Ovary (tissue), 3 donors: ENCODE measurements around the gene DYNC1LI1.

ENCODE experiments used
- EP300 ChIP-seq: sonication (generic); formaldehyde crosslinking; IDR thresholded peaks from one replicate; pipeline ENCODE4 v1.6.1; 2017; ENCODE audit warnings: antibody characterized with exemption
- POLR2A ChIP-seq: fragments of 450-650 bp; IDR thresholded peaks from one replicate; pipeline ENCODE4 v1.6.1; 2017; ENCODE audit warnings: antibody characterized with exemption, mild to moderate bottlenecking, moderate library complexity
- TF ChIP-seq, protein P1 (sequence below), 3 donors: fragments of 450-650 bp in 2 of 3; fragments of 200-600 bp in 1 of 3; IDR thresholded peaks; one replicate each; pipeline versions ENCODE4 v1.5.1 to v1.8.0; 2016 to 2022; ENCODE audit warnings: antibody characterized with exemption in 3 of 3, mild to moderate bottlenecking in 1 of 3
- donor health status: DM: no; HTN: no; CAD: no.

DNA sequence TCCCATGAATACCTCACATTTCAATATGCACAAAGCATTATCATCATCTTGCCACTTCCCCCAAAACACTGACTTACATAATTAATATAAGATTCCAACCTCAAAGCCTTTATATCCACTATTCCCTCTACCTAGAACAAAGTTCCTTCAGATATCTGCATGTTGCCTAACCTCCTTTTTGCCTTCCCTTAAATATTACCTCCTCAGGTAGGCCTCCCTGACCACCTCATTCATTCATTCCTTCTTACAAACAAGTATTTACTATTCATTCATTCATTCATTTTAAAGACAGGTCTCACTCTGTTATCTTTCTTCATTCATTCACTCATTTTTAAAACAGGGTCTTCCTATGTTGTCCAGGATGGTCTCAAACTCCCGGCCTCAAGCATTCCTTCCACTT, 18.6 kb downstream of the DYNC1LI1 start:
- TF ChIP-seq, protein P1, sequence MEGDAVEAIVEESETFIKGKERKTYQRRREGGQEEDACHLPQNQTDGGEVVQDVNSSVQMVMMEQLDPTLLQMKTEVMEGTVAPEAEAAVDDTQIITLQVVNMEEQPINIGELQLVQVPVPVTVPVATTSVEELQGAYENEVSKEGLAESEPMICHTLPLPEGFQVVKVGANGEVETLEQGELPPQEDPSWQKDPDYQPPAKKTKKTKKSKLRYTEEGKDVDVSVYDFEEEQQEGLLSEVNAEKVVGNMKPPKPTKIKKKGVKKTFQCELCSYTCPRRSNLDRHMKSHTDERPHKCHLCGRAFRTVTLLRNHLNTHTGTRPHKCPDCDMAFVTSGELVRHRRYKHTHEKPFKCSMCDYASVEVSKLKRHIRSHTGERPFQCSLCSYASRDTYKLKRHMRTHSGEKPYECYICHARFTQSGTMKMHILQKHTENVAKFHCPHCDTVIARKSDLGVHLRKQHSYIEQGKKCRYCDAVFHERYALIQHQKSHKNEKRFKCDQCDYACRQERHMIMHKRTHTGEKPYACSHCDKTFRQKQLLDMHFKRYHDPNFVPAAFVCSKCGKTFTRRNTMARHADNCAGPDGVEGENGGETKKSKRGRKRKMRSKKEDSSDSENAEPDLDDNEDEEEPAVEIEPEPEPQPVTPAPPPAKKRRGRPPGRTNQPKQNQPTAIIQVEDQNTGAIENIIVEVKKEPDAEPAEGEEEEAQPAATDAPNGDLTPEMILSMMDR (IDR thresholded peaks at IDR 0.05), result no peak
- no peak for TF ChIP-seq EP300
- no peak for TF ChIP-seq POLR2A
